Gastrocnemius medialis (tissue), 4 donors: ENCODE measurements around the gene SLC35F1. TPM values are rescaled to one million over a fixed set of nuclear protein-coding genes. Genes with fewer than 3 reads are reported as not detected.
A peak's percentile ranks its signal among the peaks of the same experiment; 100 is the strongest.

Source experiments
- ATAC-seq, 2 donors: fragments of 150-250 bp; one replicate each; pipeline ENCODE4 v1.9.1; 2016
- DNase-seq, 2 donors: peaks; one replicate each; pipeline ENCODE4 v3.0.0-alpha.2; 2019
- H3K27ac ChIP-seq, 4 donors: fragments of 200-600 bp; sonication (generic); 1 replicate in 1 of 4; 2 replicates in 3 of 4; pipeline ENCODE4 v1.5.1; 2016 to 2018; ENCODE audit warnings: mild to moderate bottlenecking in 2 of 4, moderate library complexity in 1 of 4
- H3K27me3 ChIP-seq, 3 donors: fragments of 200-600 bp; sonication (generic) in 2 of 3; 1 replicate in 1 of 3; 2 replicates in 2 of 3; pipeline versions ENCODE4 v1.5.1 to v1.6.0; 2016 to 2019; ENCODE audit warnings: mild to moderate bottlenecking in 1 of 3, moderate library complexity in 1 of 3
- H3K36me3 ChIP-seq, 2 donors: fragments of 200-600 bp; sonication (generic) in 1 of 2; one replicate each; pipeline ENCODE4 v1.5.1; 2017 to 2018
- H3K4me1 ChIP-seq, 2 donors: fragments of 200-600 bp; sonication (generic) in 1 of 2; one replicate each; pipeline ENCODE4 v1.5.1; 2016 to 2017; ENCODE audit warnings: mild to moderate bottlenecking in 2 of 2
- H3K4me3 ChIP-seq, 4 donors: fragments of 200-600 bp; sonication (generic) in 3 of 4; 1 replicate in 1 of 4; 2 replicates in 3 of 4; pipeline ENCODE4 v1.5.1; 2016 to 2019; ENCODE audit warnings: mild to moderate bottlenecking in 2 of 4
- H3K9me3 ChIP-seq, 3 donors: fragments of 200-600 bp; sonication (generic) in 2 of 3; 1 replicate in 1 of 3; 2 replicates in 2 of 3; pipeline ENCODE4 v1.5.1; 2016 to 2019
- POLR2A ChIP-seq, 2 donors: fragments of 450-650 bp; IDR thresholded peaks; one replicate each; pipeline ENCODE4 v1.6.1; 2017; ENCODE audit warnings: antibody characterized with exemption in 2 of 2, mild to moderate bottlenecking in 2 of 2, moderate library complexity in 2 of 2
- in situ Hi-C, 4 donors: fragments of 200-750 bp; cut with MboI; loops; one replicate each; pipeline versions ENCODE4 v1.15.0 to v1.8.0; 2017; ENCODE audit warnings: low sequenced_read_pairs in 4 of 4
- intact Hi-C: fragments of 100-400 bp; cut with DNase I; formaldehyde crosslinking; loops from one replicate; pipeline ENCODE4 v1.15.1; 2023; ENCODE audit warnings: low total_unique reads
- total RNA-seq, 4 donors: library from RNA; depleted of rRNA; stranded (reverse); fragments of >200 nt; gene quantifications; one replicate each; pipeline versions ENCODE4 v1.1.0 to v1.2.3, GENCODE V29; 2016
- TF ChIP-seq, protein P1 (sequence below), 5 experiments: fragments of 450-650 bp in 3 of 5; fragments of 200-600 bp in 2 of 5; sonication (generic) in 2 of 5; IDR thresholded peaks in 4 of 5; conservative IDR thresholded peaks in 1 of 5; 1 replicate in 4 of 5; 2 replicates in 1 of 5; pipeline ENCODE4 v1.5.1; 2016 to 2019; ENCODE audit warnings: antibody characterized with exemption in 5 of 5, mild to moderate bottlenecking in 3 of 5, moderate library complexity in 3 of 5

Gene SLC35F1
- total RNA-seq, 4 donors from 2014 or later, result 0.13 to 0.29 TPM; not detected in 2

- ATAC-seq, result no peak
- in situ Hi-C loops, result no loop called here
- intact Hi-C loops, result no loop called here
Observed at GRCh38 chr6:118319416-118319815, 412.4 kb downstream of the SLC35F1 start.

GRCh38 chr6:118319894-118320649 lies 413.0 kb downstream of the SLC35F1 start:
- Histone ChIP-seq H3K9me3 (no peaks in the 10 kb centered on the region), H3K4me1 (peaks cover 31% of the 10 kb centered on the region in 2 donors), H3K27me3 (no peaks in the 10 kb centered on the region), H3K4me3 (no peak overlapping the region), H3K27ac (peak overlapping the region; percentile 2 to 63 (median 43)), H3K36me3 (no peaks in the 10 kb centered on the region)
- TF ChIP-seq, protein P1, sequence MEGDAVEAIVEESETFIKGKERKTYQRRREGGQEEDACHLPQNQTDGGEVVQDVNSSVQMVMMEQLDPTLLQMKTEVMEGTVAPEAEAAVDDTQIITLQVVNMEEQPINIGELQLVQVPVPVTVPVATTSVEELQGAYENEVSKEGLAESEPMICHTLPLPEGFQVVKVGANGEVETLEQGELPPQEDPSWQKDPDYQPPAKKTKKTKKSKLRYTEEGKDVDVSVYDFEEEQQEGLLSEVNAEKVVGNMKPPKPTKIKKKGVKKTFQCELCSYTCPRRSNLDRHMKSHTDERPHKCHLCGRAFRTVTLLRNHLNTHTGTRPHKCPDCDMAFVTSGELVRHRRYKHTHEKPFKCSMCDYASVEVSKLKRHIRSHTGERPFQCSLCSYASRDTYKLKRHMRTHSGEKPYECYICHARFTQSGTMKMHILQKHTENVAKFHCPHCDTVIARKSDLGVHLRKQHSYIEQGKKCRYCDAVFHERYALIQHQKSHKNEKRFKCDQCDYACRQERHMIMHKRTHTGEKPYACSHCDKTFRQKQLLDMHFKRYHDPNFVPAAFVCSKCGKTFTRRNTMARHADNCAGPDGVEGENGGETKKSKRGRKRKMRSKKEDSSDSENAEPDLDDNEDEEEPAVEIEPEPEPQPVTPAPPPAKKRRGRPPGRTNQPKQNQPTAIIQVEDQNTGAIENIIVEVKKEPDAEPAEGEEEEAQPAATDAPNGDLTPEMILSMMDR (IDR thresholded peaks at IDR 0.05 in 4 of 5, conservative IDR thresholded peaks at IDR 0.05 in 1 of 5), result peak in 2 of 5 experiments; percentile 13 to 22
- TF ChIP-seq POLR2A (IDR thresholded peaks at IDR 0.05), result no peak
- in situ Hi-C loops, result no loop called here
- intact Hi-C loops, result no loop called here
- DNase-seq (peak in 1 of 2 donors; percentile 26), ATAC-seq (peak in 1 of 2 donors; percentile 47)

More at GRCh38 chr6:118319416-118319815, 412.4 kb downstream of the SLC35F1 start:
- Histone ChIP-seq H3K4me3 (no peak overlapping the region), H3K4me1 (peaks cover 31% of the 10 kb centered on the region in 2 donors), H3K27me3 (no peaks in the 10 kb centered on the region), H3K36me3 (no peaks in the 10 kb centered on the region), H3K9me3 (no peaks in the 10 kb centered on the region), H3K27ac (peak overlapping the region; percentile 2 to 63 (median 43))
- no peak for DNase-seq
- TF ChIP-seq, protein P1 (IDR thresholded peaks at IDR 0.05 in 4 of 5, conservative IDR thresholded peaks at IDR 0.05 in 1 of 5), result no peak
- TF ChIP-seq POLR2A (IDR thresholded peaks at IDR 0.05), result no peak

DNA sequence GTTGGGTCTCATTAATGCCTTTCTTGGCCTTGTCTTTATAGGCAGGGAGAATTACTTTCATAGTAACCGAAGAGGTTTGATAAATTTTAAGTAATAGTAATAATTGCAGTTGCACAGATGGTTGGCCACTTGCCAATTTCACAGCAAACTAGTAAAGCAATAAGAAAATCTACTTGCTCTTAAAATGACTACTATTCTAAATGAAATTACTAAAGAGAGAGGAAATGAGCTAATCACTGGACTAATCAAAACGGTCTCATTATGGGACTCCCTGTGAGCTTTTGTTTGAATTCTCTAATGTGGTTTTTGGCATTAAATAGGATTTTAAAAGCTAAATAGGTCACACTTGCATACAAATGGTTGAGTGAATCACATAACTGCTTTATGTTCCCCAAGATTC lies 413.6 kb downstream of the SLC35F1 start:
- peaks cover 31% of the 10 kb centered on the region in 2 donors for H3K4me1 ChIP-seq

DNA sequence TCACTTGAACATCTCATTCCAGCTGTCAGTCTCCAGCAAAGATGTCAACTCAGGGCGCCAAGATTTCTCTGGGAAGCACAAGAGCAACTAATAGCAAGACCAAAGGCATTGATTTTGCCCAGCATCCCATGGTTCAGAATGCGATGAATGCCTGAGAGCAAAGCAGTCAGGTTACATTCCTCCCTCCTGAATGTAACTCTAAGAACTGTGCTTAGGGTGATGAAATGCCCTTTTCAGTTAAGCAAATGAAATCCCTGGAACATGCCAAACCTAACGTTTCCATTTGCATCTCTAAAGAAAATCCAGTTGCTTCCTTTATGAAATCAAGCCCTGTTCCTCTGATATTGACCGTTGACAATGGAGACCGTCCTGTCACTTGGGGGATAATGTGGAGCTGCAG lies 417.1 kb downstream of the SLC35F1 start:
- H3K36me3 ChIP-seq, result no peaks in the 10 kb centered on the region
- in situ Hi-C loops, result no loop called here

More for the DNA sequence above, 413.6 kb downstream of the SLC35F1 start:
- TF ChIP-seq POLR2A (IDR thresholded peaks at IDR 0.05), result no peak
- TF ChIP-seq, protein P1 (IDR thresholded peaks at IDR 0.05 in 4 of 5, conservative IDR thresholded peaks at IDR 0.05 in 1 of 5), result no peak
- Histone ChIP-seq H3K36me3 (no peaks in the 10 kb centered on the region), H3K9me3 (no peaks in the 10 kb centered on the region), H3K4me3 (no peak overlapping the region), H3K27me3 (no peaks in the 10 kb centered on the region), H3K27ac (peak overlapping the region in 3 of 4 donors; percentile 4 to 28 (median 27))
- intact Hi-C loops, result no loop called here
- ATAC-seq, result no peak
- DNase-seq, result no peak
- in situ Hi-C loops, result no loop called here

More for the DNA sequence above, 417.1 kb downstream of the SLC35F1 start:
- Histone ChIP-seq H3K27me3 (no peaks in the 10 kb centered on the region), H3K9me3 (no peaks in the 10 kb centered on the region), H3K4me1 (peaks cover 29% of the 10 kb centered on the region in 2 donors), H3K27ac (no peak overlapping the region), H3K4me3 (no peak overlapping the region)
- intact Hi-C loops, result no loop called here
- TF ChIP-seq, protein P1 (IDR thresholded peaks at IDR 0.05 in 4 of 5, conservative IDR thresholded peaks at IDR 0.05 in 1 of 5), result no peak
- no peak for TF ChIP-seq POLR2A (IDR thresholded peaks at IDR 0.05)
- ATAC-seq (no peak), DNase-seq (no peak)
